Measurements from ENCODE around the gene MICALL2.

DNA sequence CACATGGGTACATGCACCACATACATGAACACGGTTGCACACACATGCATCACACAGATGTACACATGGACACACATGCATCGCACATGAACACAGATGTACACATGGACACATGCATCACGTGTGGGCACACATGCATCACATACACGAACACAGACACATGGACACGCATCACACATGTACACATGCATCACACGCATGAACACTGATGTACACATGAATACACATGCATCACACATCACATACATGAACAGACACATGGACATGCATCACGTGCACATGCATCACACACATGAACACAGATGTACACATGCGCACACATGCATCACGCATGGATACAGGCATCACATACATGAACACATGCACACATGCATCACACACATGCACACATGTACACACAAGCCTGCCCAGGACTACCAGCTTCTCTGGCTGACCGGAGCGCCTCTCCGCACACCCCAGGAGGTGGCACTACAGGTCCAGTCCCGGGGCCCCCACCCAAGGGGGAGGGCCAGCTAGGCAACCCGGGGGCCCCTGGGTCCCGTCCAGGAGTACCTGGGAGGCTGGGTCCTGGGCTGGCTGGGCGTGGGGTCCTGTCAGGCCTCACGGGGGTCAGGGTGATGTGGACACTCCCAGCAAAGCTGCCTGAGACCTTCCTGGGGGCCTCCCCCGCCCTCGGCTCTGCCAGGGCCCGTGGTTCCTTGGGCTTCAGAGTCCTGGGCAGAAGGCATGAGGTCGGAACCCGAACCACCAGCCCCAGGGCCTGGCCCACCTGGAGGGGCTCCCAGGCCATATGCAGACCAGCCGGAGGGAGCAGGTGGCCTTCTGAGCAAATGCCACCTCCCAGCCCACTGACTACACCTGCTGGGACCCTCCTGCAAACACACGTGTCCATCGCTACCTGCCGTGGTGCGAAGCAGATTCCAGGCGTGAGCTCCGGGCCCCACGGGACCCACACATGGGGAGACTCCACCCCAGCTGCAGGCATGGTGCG lies 19.6 kb downstream of the MICALL2 start:
- TF ChIP-seq, protein P1, sequence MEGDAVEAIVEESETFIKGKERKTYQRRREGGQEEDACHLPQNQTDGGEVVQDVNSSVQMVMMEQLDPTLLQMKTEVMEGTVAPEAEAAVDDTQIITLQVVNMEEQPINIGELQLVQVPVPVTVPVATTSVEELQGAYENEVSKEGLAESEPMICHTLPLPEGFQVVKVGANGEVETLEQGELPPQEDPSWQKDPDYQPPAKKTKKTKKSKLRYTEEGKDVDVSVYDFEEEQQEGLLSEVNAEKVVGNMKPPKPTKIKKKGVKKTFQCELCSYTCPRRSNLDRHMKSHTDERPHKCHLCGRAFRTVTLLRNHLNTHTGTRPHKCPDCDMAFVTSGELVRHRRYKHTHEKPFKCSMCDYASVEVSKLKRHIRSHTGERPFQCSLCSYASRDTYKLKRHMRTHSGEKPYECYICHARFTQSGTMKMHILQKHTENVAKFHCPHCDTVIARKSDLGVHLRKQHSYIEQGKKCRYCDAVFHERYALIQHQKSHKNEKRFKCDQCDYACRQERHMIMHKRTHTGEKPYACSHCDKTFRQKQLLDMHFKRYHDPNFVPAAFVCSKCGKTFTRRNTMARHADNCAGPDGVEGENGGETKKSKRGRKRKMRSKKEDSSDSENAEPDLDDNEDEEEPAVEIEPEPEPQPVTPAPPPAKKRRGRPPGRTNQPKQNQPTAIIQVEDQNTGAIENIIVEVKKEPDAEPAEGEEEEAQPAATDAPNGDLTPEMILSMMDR (IDR thresholded peaks at IDR 0.05; ENCODE audit: poor library complexity, severe bottlenecking), result no peak
- TF ChIP-seq, protein P2, sequence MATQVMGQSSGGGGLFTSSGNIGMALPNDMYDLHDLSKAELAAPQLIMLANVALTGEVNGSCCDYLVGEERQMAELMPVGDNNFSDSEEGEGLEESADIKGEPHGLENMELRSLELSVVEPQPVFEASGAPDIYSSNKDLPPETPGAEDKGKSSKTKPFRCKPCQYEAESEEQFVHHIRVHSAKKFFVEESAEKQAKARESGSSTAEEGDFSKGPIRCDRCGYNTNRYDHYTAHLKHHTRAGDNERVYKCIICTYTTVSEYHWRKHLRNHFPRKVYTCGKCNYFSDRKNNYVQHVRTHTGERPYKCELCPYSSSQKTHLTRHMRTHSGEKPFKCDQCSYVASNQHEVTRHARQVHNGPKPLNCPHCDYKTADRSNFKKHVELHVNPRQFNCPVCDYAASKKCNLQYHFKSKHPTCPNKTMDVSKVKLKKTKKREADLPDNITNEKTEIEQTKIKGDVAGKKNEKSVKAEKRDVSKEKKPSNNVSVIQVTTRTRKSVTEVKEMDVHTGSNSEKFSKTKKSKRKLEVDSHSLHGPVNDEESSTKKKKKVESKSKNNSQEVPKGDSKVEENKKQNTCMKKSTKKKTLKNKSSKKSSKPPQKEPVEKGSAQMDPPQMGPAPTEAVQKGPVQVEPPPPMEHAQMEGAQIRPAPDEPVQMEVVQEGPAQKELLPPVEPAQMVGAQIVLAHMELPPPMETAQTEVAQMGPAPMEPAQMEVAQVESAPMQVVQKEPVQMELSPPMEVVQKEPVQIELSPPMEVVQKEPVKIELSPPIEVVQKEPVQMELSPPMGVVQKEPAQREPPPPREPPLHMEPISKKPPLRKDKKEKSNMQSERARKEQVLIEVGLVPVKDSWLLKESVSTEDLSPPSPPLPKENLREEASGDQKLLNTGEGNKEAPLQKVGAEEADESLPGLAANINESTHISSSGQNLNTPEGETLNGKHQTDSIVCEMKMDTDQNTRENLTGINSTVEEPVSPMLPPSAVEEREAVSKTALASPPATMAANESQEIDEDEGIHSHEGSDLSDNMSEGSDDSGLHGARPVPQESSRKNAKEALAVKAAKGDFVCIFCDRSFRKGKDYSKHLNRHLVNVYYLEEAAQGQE (IDR thresholded peaks at IDR 0.05; ENCODE audit: borderline replicate concordance), result no peak
- no peak for TF ChIP-seq RAD21 (conservative IDR thresholded peaks at IDR 0.05)

Data from neural cell (in vitro differentiated cells).